Dendritic cell treated with granulocyte-macrophage colony-stimulating factor and Interleukin-4, amounts not matched to agents 40 ng/mL and 50 ng/mL, for 4 days (primary cell): ENCODE measurements around the gene CPTP.

Source experiments
- H3K27ac Mint-ChIP-seq: one replicate; pipeline ENCODE4 v1.8.0; 2022; ENCODE audit warnings: mild to moderate bottlenecking, mixed read lengths
- H3K27me3 Mint-ChIP-seq: one replicate; pipeline ENCODE4 v1.8.0; 2022; ENCODE audit warnings: mild to moderate bottlenecking, mixed read lengths
- H3K36me3 Mint-ChIP-seq: one replicate; pipeline ENCODE4 v1.8.0; 2022; ENCODE audit warnings: low read depth, mixed read lengths
- H3K4me1 Mint-ChIP-seq: one replicate; pipeline ENCODE4 v1.8.0; 2022; ENCODE audit warnings: low read depth, mixed read lengths
- H3K4me3 Mint-ChIP-seq: one replicate; pipeline ENCODE4 v1.8.0; 2022; ENCODE audit warnings: mild to moderate bottlenecking, moderate library complexity, mixed read lengths
- H3K9me3 Mint-ChIP-seq: one replicate; pipeline ENCODE4 v1.8.0; 2022; ENCODE audit warnings: mixed read lengths
- intact Hi-C: fragments of 100-400 bp; cut with micrococcal nuclease; formaldehyde crosslinking; loops from one replicate; pipeline ENCODE4 v1.15.0; 2022

CPTP gene

GRCh38 chr1:1347663-1348419 lies 23.2 kb downstream of the CPTP start:
- intact Hi-C loops: no loop called here
- H3K27ac Mint-ChIP-seq: peak overlapping the region; percentile 66
- peaks cover 60% of the 10 kb centered on the region for H3K4me1 Mint-ChIP-seq
- peaks cover 4% of the 10 kb centered on the region for H3K36me3 Mint-ChIP-seq
- no peaks in the 10 kb centered on the region for H3K9me3 Mint-ChIP-seq
- peaks cover 16% of the 10 kb centered on the region for H3K27me3 Mint-ChIP-seq
- H3K4me3 Mint-ChIP-seq: peak overlapping the region; percentile 82

- Mint-ChIP-seq H3K27ac (peak overlapping the region; percentile 66), H3K27me3 (peaks cover 24% of the 10 kb centered on the region), H3K4me1 (peaks cover 56% of the 10 kb centered on the region)
Measured at GRCh38 chr1:1348420-1349255, 24.0 kb downstream of the CPTP start.

DNA sequence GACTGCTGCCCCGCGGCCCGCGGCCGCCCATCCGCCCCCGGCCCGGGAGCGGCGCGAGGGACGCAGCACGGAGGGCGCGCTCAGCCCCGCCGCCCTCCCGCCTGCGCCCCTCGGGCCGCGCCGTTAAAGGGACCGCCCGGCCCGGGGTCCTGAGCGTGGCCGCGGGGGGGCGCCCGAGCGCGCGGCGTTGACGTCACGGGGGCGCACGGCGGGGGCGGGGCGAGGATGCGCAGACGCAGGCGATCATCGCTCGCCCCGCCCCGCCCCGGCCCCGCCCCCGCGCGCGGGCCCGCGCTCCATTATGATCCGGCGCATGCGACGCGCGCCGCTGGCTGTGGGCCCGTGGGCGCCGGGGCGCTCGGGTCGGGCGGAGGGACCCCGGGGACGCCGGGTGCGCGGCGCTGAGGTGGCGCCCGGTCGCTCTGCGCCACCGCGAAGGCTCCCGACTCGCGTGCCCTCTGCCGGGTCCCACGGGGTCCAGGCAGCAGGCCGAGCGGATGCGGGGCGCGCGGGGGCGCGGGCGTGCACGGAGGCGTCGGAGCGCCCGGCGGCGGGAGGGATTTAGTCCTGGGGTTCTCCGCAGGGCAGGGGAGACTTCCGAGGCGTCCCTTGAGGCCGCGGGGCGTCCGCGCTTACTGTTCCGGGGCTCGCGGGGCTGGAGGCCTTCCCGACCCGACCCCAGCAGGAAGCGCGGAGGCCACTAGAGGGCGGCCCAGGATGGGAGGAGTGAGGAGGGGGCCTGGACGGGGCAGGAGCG lies 24.8 kb downstream of the CPTP start, which contains the start of gene DVL1:
Gene DVL1 (minus strand): TSS at position 163 of the 757 bp plus-strand sequence. CDS start 353 bp downstream, outside the sequence.
- intact Hi-C loops: no loop called here
- Mint-ChIP-seq H3K9me3 (no peaks in the 10 kb centered on the region), H3K4me1 (peaks cover 55% of the 10 kb centered on the region), H3K27me3 (peaks cover 32% of the 10 kb centered on the region), H3K36me3 (peaks cover 4% of the 10 kb centered on the region), H3K4me3 (peak within 1 kb of the TSS; percentile 82), H3K27ac (peak within 1 kb of the TSS; percentile 66)

More at GRCh38 chr1:1348420-1349255, 24.0 kb downstream of the CPTP start:
- intact Hi-C loops: no loop called here
- Mint-ChIP-seq H3K9me3 (no peaks in the 10 kb centered on the region), H3K4me3 (peak overlapping the region; percentile 82), H3K36me3 (peaks cover 4% of the 10 kb centered on the region)

- Mint-ChIP-seq H3K27ac (no peak overlapping the region), H3K4me3 (peak overlapping the region; percentile 37), H3K4me1 (peaks cover 32% of the 10 kb centered on the region), H3K27me3 (peaks cover 47% of the 10 kb centered on the region), H3K36me3 (peaks cover 4% of the 10 kb centered on the region), H3K9me3 (no peaks in the 10 kb centered on the region)
- intact Hi-C loops: no loop called here
Measured at GRCh38 chr1:1351511-1352427, 27.2 kb downstream of the CPTP start.

GRCh38 chr1:1352786-1353388 lies 28.3 kb downstream of the CPTP start:
- peaks cover 4% of the 10 kb centered on the region for H3K36me3 Mint-ChIP-seq
- no peak overlapping the region for H3K27ac Mint-ChIP-seq
- intact Hi-C loops: no loop called here
- H3K27me3 Mint-ChIP-seq: peaks cover 59% of the 10 kb centered on the region
- H3K9me3 Mint-ChIP-seq: no peaks in the 10 kb centered on the region
- H3K4me3 Mint-ChIP-seq: no peak overlapping the region
- H3K4me1 Mint-ChIP-seq: peaks cover 21% of the 10 kb centered on the region

DNA sequence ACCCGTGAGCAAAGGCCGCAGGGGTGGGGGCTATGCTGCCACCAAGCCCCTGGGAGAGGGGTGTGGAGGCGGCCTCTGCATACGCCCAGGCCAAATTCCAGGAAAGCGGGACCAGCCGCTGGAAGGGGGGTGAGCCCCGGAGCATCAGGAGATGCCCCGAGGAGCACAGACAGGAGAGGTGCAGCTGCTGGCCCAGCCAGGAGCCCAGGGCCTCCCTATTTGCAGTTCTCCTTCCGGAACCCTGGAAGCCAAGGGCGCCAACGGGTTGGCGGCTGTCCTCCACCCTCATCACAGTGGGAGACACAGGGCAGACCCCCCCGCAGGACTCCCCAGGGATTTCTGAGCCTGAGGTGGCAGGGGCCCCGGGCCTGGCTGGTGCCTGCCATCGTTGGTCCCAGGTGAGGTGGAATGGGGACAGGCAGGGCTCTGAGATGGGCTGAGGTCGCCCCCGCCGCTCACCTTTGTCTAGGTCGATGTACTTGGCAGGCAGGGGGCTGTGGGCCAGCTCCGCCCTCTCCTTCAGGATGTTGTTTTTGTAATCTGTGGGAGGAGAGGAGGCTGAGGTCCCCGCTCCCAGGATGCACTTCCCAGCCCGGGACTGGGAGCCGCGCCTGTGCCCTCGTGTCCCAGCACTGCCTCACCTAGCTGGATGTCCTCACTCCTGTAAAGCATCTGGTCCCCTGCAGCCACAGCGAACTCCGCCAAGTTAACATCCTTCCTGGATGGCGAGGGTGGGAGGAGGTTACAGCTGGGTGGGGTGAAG lies 29.0 kb downstream of the CPTP start:
- H3K27ac Mint-ChIP-seq: no peak overlapping the region
- no peaks in the 10 kb centered on the region for H3K36me3 Mint-ChIP-seq

DNA sequence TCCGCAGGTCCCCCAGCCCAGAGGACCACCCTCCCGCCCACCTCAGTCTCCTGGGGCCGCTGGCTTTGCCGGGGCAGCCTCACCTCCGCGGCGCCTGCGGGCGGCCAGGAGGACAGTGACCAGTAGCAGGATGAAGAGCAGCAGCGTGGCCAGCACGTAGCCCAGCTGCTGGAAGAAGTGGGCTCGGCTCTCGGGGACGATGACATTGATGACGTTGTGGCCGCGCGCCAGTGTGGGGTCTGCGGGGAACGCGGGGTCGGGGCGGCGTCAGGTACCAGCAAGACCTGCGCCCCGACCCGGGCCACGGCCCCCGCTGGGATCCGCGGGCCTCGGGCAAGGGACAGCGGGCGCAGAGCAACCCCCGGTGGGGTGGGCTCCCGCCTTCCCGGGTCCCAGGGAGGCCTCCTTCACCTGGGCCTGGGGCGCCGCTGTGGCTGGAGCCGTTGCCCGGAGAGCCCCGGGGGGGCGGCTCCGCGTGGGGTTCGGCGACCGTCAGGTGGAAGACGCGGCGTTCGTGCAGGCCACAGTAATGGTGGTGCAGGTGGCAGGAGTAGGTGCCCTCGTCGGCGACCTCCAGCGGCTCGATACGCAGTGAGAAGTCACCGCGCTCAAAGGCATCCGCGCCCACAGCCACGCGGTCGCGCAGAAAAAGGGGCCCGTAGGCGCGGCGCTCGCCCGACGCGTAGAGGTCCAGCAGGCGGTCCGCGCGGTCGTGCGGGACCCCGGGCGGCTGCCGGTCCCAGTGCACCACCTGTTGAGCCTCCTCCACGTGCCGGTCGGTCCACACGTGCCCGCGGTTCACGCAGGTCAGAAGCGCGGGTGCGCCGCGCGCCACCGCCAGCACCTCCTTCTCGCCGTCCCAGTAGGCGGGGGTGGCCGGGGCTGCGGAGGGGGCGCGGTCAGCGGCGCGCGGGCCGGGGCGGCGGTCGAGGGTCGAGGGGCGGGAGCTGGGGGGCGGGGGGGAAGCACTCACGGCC lies 30.0 kb downstream of the CPTP start:
- Mint-ChIP-seq H3K27ac (no peak overlapping the region), H3K4me1 (peaks cover 26% of the 10 kb centered on the region), H3K9me3 (no peaks in the 10 kb centered on the region), H3K27me3 (peaks cover 75% of the 10 kb centered on the region), H3K4me3 (no peak overlapping the region), H3K36me3 (no peaks in the 10 kb centered on the region)
- intact Hi-C loops: no loop called here

More for the DNA sequence above, 29.0 kb downstream of the CPTP start:
- Mint-ChIP-seq H3K4me1 (peaks cover 22% of the 10 kb centered on the region), H3K27me3 (peaks cover 66% of the 10 kb centered on the region), H3K9me3 (no peaks in the 10 kb centered on the region), H3K4me3 (no peak overlapping the region)
- intact Hi-C loops: no loop called here

- no peaks in the 10 kb centered on the region for H3K36me3 Mint-ChIP-seq
- no peak overlapping the region for H3K4me3 Mint-ChIP-seq
- peaks cover 82% of the 10 kb centered on the region for H3K27me3 Mint-ChIP-seq
- H3K9me3 Mint-ChIP-seq: no peaks in the 10 kb centered on the region
- no peak overlapping the region for H3K27ac Mint-ChIP-seq
- intact Hi-C loops: no loop called here
- peaks cover 26% of the 10 kb centered on the region for H3K4me1 Mint-ChIP-seq
Measured at GRCh38 chr1:1355416-1355815, 30.8 kb downstream of the CPTP start.

DNA sequence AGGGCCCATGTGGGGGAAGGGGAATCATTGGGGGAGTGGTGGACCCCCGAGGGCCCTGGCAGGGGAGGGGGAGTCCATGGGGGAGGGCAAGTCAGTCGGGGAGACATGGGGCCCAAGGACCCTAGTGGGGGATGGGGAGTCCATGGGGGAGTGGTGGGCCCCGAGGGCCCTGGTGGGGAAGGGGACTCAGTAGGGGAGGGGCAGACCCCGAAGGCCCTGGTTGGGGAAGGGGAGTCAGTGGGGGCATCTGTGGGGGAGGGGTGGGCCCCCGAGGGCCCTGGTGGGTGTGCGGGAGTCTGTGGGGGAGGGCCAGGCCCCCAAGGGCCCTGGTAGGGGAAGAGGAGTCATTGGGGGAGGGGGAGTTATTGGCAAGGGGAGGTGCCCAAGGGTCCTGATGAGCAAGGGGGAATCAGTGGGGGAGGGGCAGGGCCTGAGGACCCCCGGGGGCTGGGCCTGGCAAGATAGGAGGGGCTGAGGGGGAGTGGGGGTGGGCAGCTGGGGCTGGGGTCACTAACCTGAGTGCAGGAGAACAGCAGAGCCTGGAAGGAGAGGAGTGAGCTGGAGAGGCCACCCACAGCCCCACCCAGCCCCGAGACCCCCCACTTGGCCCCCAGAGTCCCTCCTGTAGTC lies 31.7 kb downstream of the CPTP start:
- H3K9me3 Mint-ChIP-seq: no peaks in the 10 kb centered on the region
- intact Hi-C loops: no loop called here
- H3K4me3 Mint-ChIP-seq: no peak overlapping the region
- H3K36me3 Mint-ChIP-seq: no peaks in the 10 kb centered on the region
- H3K27me3 Mint-ChIP-seq: peaks cover 90% of the 10 kb centered on the region
- H3K27ac Mint-ChIP-seq: no peak overlapping the region
- peaks cover 26% of the 10 kb centered on the region for H3K4me1 Mint-ChIP-seq

- Mint-ChIP-seq H3K27ac (no peak overlapping the region), H3K27me3 (peaks cover 89% of the 10 kb centered on the region), H3K4me3 (no peak overlapping the region)
Measured at GRCh38 chr1:1356796-1357401, 32.3 kb downstream of the CPTP start.

More at GRCh38 chr1:1356796-1357401, 32.3 kb downstream of the CPTP start:
- intact Hi-C loops: no loop called here
- Mint-ChIP-seq H3K9me3 (no peaks in the 10 kb centered on the region), H3K4me1 (peaks cover 23% of the 10 kb centered on the region), H3K36me3 (no peaks in the 10 kb centered on the region)
